ENCODE measurements around the gene SRP14. TPM values are rescaled to one million over a fixed set of nuclear protein-coding genes. Genes with fewer than 3 reads are reported as not detected.

The SRP14 gene
- total and polyA plus RNA-seq, 4 donors, result 136 to 421 (median 272) TPM

- Histone ChIP-seq H3K4me1 (ENCODE audit: control insufficient read depth in 5 of 5, insufficient read depth in 5 of 5, low read length in 5 of 5) (peaks cover 6 to 36% (median 16%) of the 10 kb centered on the region in 5 donors), H3K27ac (ENCODE audit: low read depth in 1 of 2, low read length in 1 of 2) (peak overlapping the region; percentile 32 to 83), H3K9ac (ENCODE audit: insufficient read depth in 1 of 2, low read length in 2 of 2) (peak overlapping the region in 1 of 2 donors; percentile 65), H3K4me3 (no peak overlapping the region), H3K9me3 (ENCODE audit: control insufficient read depth in 4 of 4, insufficient read depth in 3 of 4, low read length in 3 of 4) (no peaks in the 10 kb centered on the region), H3K36me3 (ENCODE audit: control insufficient read depth in 4 of 4, insufficient read depth in 4 of 4, low read length in 4 of 4) (no peaks in the 10 kb centered on the region), H3K27me3 (ENCODE audit: control insufficient read depth in 3 of 3, insufficient read depth in 3 of 3, low read length in 2 of 3) (no peaks in the 10 kb centered on the region)
- no peak for TF ChIP-seq CTCF (IDR thresholded peaks at IDR 0.05; ENCODE audit: control extremely low read depth, extremely low read depth)
- 55 to 63% methylated on average over 12 of the region's 12 CpGs for WGBS, 2 donors
- ATAC-seq (ENCODE audit: insufficient read depth, low FRiP score) (no peak), DNase-seq (no peak)
Measured at GRCh38 chr15:40082195-40082883, 43.4 kb upstream of the SRP14 start.

GRCh38 chr15:40081691-40082194 lies 42.8 kb upstream of the SRP14 start:
- peak; percentile 76 for ATAC-seq (ENCODE audit: insufficient read depth, low FRiP score)
- Histone ChIP-seq H3K9me3 (ENCODE audit: control insufficient read depth in 4 of 4, insufficient read depth in 3 of 4, low read length in 3 of 4) (no peaks in the 10 kb centered on the region), H3K27me3 (ENCODE audit: control insufficient read depth in 3 of 3, insufficient read depth in 3 of 3, low read length in 2 of 3) (no peaks in the 10 kb centered on the region), H3K4me3 (no peak overlapping the region), H3K9ac (ENCODE audit: insufficient read depth in 1 of 2, low read length in 2 of 2) (peak overlapping the region in 1 of 2 donors; percentile 65), H3K27ac (ENCODE audit: low read depth in 1 of 2, low read length in 1 of 2) (peak overlapping the region; percentile 17 to 83), H3K36me3 (ENCODE audit: control insufficient read depth in 4 of 4, insufficient read depth in 4 of 4, low read length in 4 of 4) (no peaks in the 10 kb centered on the region), H3K4me1 (ENCODE audit: control insufficient read depth in 5 of 5, insufficient read depth in 5 of 5, low read length in 5 of 5) (peaks cover 6 to 30% (median 16%) of the 10 kb centered on the region in 5 donors)
- no peak for TF ChIP-seq CTCF (IDR thresholded peaks at IDR 0.05; ENCODE audit: control extremely low read depth, extremely low read depth)
- WGBS, 2 donors, result 11 to 13% methylated on average over 12 of the region's 12 CpGs
- DNase-seq, result peak; percentile 87 to 94 (median 93)

GRCh38 chr15:40080847-40081246 lies 41.9 kb upstream of the SRP14 start:
- peaks cover 6 to 23% (median 16%) of the 10 kb centered on the region in 5 donors for H3K4me1 ChIP-seq (ENCODE audit: control insufficient read depth in 5 of 5, insufficient read depth in 5 of 5, low read length in 5 of 5)
- no peak overlapping the region for H3K9ac ChIP-seq (ENCODE audit: insufficient read depth in 1 of 2, low read length in 2 of 2)
- H3K27me3 ChIP-seq (ENCODE audit: control insufficient read depth in 3 of 3, insufficient read depth in 3 of 3, low read length in 2 of 3), result no peaks in the 10 kb centered on the region
- H3K27ac ChIP-seq (ENCODE audit: low read depth in 1 of 2, low read length in 1 of 2), result peak overlapping the region; percentile 18 to 83
- ATAC-seq (ENCODE audit: insufficient read depth, low FRiP score), result no peak
- 30 to 47% methylated on average over 5 of the region's 5 CpGs for WGBS, 2 donors
- DNase-seq, result no peak
- no peak for TF ChIP-seq CTCF (IDR thresholded peaks at IDR 0.05; ENCODE audit: control extremely low read depth, extremely low read depth)
- H3K9me3 ChIP-seq (ENCODE audit: control insufficient read depth in 4 of 4, insufficient read depth in 3 of 4, low read length in 3 of 4), result no peaks in the 10 kb centered on the region
- no peaks in the 10 kb centered on the region for H3K36me3 ChIP-seq (ENCODE audit: control insufficient read depth in 4 of 4, insufficient read depth in 4 of 4, low read length in 4 of 4)
- H3K4me3 ChIP-seq, result no peak overlapping the region

All from lung (tissue), 12 donors.